Type B pancreatic cell (in vitro differentiated cells): ENCODE results near the gene WDR74. TPM values are rescaled to one million over a fixed set of nuclear protein-coding genes. Genes with fewer than 3 reads are reported as not detected.
A peak's percentile ranks its signal among the peaks of the same experiment; 100 is the strongest.
"Not testable (repeated sequence)": the region's sequence is repeated elsewhere in the genome, so short reads cannot be mapped to it uniquely, and the experiment has no call there.

Source experiments
- DNase-seq: peaks from one replicate; pipeline ENCODE4 v3.0.0; 2021; ENCODE audit warnings: mixed read lengths; ENCODE audit not compliant: unreplicated experiment; ENCODE audit errors: extremely low spot score
- H3K27ac Mint-ChIP-seq: 2 replicates; pipeline ENCODE4 v1.8.0; 2021; ENCODE audit warnings: mild to moderate bottlenecking, mixed read lengths
- H3K27me3 Mint-ChIP-seq: 2 replicates; pipeline ENCODE4 v1.8.0; 2021; ENCODE audit warnings: mixed read lengths
- H3K36me3 Mint-ChIP-seq: 2 replicates; pipeline ENCODE4 v1.8.0; 2021; ENCODE audit warnings: mixed read lengths
- H3K4me1 Mint-ChIP-seq: one replicate; pipeline ENCODE4 v1.8.0; 2021; ENCODE audit warnings: mixed read lengths; ENCODE audit not compliant: unreplicated experiment
- H3K4me3 Mint-ChIP-seq: 2 replicates; pipeline ENCODE4 v1.8.0; 2021; ENCODE audit warnings: mild to moderate bottlenecking, mixed read lengths
- H3K9me3 Mint-ChIP-seq: 2 replicates; pipeline ENCODE4 v1.8.0; 2021; ENCODE audit warnings: mixed read lengths
- total RNA-seq: library from RNA; stranded (reverse); gene quantifications from 2 replicates; pipeline ENCODE4 v1.2.1, GENCODE V29; 2021; ENCODE audit warnings: low replicate concordance
- TF ChIP-seq, protein P1 (sequence below): fragments of 200-600 bp; sonication (generic); conservative IDR thresholded peaks from 2 replicates; pipeline ENCODE4 v1.5.0; 2021; ENCODE audit warnings: antibody characterized with exemption, mild to moderate bottlenecking

Gene WDR74
- total RNA-seq, 1 donor from 2014 or later, result 58.3 TPM

DNA sequence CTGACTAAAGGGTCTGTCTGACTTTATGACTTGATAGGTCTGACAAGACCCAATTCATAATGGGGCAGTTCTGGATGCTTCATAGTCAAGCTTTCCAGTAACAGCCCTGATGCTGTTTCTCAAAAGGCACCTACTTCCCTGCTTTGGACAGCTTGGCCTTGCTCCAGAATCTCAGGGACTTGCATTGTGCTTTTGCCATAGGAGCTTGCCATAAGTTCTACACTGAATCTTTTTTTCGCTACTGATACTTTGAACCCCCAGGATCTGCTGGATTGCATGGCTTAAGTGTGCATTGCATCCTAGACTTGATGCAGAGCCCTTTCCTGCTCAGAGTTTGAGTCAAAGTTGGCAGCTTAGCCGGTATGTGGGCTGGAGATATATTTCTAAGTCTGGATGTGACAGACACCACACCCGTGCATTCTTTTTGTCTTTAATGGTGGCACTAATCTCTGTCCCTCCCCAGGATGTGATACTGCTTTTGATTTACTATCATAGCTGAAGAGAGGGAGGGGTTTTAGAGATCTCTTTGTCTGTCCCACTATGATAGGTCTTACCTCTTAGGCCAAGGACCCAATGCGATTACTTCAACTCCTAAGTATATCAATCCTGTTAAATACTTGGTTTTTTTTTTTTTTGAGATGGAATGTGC, 24.4 kb upstream of the WDR74 start:
- TF ChIP-seq, protein P1, sequence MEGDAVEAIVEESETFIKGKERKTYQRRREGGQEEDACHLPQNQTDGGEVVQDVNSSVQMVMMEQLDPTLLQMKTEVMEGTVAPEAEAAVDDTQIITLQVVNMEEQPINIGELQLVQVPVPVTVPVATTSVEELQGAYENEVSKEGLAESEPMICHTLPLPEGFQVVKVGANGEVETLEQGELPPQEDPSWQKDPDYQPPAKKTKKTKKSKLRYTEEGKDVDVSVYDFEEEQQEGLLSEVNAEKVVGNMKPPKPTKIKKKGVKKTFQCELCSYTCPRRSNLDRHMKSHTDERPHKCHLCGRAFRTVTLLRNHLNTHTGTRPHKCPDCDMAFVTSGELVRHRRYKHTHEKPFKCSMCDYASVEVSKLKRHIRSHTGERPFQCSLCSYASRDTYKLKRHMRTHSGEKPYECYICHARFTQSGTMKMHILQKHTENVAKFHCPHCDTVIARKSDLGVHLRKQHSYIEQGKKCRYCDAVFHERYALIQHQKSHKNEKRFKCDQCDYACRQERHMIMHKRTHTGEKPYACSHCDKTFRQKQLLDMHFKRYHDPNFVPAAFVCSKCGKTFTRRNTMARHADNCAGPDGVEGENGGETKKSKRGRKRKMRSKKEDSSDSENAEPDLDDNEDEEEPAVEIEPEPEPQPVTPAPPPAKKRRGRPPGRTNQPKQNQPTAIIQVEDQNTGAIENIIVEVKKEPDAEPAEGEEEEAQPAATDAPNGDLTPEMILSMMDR, result no peak
- Mint-ChIP-seq H3K9me3 (no peaks in the 10 kb centered on the region), H3K27me3 (no peaks in the 10 kb centered on the region), H3K27ac (peak overlapping the region; percentile 87), H3K4me1 (peaks cover 36% of the 10 kb centered on the region), H3K4me3 (no peak overlapping the region), H3K36me3 (peaks cover 9% of the 10 kb centered on the region)
- DNase-seq, result no peak

DNA sequence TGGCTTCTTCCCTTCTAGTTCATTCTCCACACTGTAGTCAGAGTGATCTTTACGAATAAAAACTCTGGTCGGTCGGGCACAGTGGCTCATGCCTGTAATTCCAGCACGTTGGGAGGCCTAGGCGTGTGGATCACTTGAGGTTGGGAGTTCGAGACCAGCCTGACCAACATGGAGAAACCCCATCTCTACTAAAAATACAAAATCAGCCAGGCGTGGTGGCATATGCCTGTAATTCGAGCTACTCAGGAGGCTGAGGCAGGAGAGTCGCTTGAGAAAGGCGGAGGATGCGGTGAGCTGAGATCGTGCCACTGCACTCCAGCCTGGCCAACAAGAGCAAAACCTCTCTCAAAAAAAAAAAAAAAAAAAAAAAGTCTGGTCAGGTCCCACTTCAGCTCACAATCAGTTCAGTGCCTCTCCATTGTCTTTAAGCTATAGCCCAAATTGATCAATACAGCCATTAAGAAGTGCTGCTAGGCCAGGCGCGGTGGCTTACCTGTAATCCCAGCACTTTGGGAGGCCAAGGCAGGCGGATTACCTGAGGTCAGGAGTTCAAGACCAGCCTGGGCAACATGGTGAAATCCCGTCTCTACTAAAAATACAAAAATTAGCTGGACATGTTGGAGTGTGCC, 22.3 kb upstream of the WDR74 start:
- H3K27me3 Mint-ChIP-seq, H3K9me3 Mint-ChIP-seq, DNase-seq, H3K4me3 Mint-ChIP-seq, H3K36me3 Mint-ChIP-seq: not testable (repeated sequence)
- H3K4me1 Mint-ChIP-seq, result peaks cover 49% of the 10 kb centered on the region
- H3K27ac Mint-ChIP-seq, result peak overlapping the region; percentile 39

DNA sequence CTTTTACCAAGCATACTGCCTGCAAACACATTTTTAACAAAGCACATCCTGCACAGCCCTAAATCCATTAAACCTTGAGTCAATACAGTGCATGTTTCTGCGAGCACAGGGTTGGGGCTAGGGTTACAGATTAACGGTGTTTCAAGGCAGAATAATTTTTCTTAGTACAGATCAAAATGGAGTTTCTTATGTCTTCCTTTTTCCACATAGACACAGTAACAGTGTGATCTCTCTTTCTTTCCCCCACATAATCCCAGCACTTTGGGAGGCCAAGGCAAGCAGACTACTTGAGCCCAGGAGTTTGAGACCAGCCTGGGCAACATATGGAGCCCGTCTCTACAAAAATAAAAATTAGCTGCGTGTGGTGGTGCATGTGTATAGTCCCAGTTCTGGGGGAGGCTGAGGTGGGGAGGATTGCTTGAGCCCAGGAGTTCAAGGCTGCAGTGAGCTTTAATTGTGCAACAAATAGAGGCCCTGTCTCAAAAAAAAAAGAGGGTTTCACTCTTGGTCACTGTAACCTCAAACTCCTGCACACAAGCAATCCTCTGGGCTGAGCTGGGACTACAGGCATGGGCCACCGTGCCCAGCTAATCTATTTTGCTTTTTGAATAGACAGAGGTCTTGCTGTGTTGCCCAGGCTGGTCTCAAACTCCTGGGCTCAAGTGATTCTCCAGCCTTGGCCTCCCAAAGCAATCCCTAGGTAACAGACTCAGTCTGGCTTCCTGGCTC, 21.6 kb upstream of the WDR74 start:
- no peak for DNase-seq
- H3K9me3 Mint-ChIP-seq, result no peaks in the 10 kb centered on the region
- peak overlapping the region; percentile 49 for H3K4me3 Mint-ChIP-seq
- peaks cover 9% of the 10 kb centered on the region for H3K36me3 Mint-ChIP-seq
- TF ChIP-seq, protein P1, result no peak
- peak overlapping the region; percentile 61 for H3K27ac Mint-ChIP-seq
- no peaks in the 10 kb centered on the region for H3K27me3 Mint-ChIP-seq
- H3K4me1 Mint-ChIP-seq, result peaks cover 49% of the 10 kb centered on the region

DNA sequence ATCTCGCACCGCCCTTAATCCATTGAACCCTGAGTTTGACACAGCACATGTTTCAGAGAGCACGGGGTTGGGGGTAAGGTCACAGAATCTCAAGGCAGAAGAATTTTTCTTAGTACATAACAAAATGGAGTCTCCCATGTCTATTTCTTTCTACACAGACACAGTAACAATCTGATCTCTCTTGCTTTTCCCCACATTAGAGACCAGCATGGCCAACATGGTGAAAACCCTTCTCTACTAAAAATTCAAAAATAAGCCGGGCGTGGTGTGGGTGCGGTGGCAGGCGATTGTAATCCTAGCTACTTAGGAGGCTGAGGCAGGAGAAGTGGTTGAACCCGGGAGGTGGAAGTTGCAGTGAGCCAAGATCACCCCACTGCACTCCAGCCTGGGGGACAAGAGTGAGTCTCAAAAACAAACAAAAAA, 19.9 kb upstream of the WDR74 start:
- not testable (repeated sequence) for H3K9me3 Mint-ChIP-seq, H3K27me3 Mint-ChIP-seq, DNase-seq
- Mint-ChIP-seq H3K36me3 (peaks cover 21% of the 10 kb centered on the region), H3K4me1 (peaks cover 49% of the 10 kb centered on the region), H3K27ac (peak overlapping the region; percentile 96), H3K4me3 (peak overlapping the region; percentile 97)

DNA sequence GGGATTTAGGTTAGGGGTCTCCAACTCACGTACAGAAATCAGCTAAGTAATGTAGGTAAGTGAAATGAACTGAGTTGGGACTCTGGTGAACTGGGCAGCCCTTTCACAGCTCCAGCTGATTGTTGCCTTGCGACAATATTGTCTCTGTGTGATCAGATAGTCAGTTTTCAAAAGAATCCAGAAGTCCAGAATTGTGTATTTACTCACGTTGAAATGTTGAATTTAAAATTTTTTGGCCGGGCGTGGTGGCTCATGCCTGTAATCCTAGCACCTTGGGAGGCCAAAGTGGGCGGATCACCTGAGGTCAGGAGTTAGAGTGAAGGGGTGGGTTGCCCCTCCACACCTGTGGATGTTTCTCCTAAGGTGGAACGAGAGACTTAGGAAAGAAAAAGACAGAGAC, 18.8 kb upstream of the WDR74 start:
- TF ChIP-seq, protein P1, result no peak
- Mint-ChIP-seq H3K27ac (peak overlapping the region; percentile 96), H3K4me3 (peak overlapping the region; percentile 97), H3K36me3 (peaks cover 32% of the 10 kb centered on the region), H3K4me1 (peaks cover 53% of the 10 kb centered on the region), H3K9me3 (no peaks in the 10 kb centered on the region), H3K27me3 (no peaks in the 10 kb centered on the region)
- no peak for DNase-seq

DNA sequence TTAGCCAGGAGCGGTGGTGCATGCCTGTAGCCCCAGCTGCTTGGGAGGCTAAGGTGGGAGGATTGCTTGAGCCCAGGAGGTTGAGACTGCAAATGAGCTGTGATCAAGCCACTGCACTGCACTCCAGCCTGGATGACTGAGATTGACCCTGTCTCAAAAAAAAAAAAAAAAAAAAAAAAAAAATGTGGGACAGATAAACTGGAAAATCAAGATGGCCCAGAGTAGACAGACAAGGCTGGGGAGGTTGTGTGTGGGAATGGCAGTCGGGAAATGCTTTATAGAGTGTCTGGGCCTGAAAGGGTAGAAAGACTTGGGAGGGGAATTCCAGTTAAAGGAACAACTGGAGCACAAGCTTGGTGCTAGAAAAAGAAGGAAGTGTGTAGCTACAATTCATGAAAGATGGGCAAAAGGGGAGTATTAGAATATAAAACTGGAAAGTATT, 18.2 kb upstream of the WDR74 start:
- peak overlapping the region; percentile 96 for H3K27ac Mint-ChIP-seq
- peaks cover 33% of the 10 kb centered on the region for H3K36me3 Mint-ChIP-seq
- H3K4me1 Mint-ChIP-seq, result peaks cover 55% of the 10 kb centered on the region
- TF ChIP-seq, protein P1, result no peak
- DNase-seq, result no peak
- H3K4me3 Mint-ChIP-seq, result peak overlapping the region; percentile 97
- no peaks in the 10 kb centered on the region for H3K27me3 Mint-ChIP-seq
- H3K9me3 Mint-ChIP-seq, result no peaks in the 10 kb centered on the region
